Activated T-cell treated with anti-CD3 and anti-CD28 coated beads, Interleukin-2, amount 50 U/mL, for 4 hours (primary cell): Measurements from ENCODE around the gene NOD1. TPM values are rescaled to one million over a fixed set of nuclear protein-coding genes. Genes with fewer than 3 reads are reported as not detected.

Source experiments
- ATAC-seq, 2 donors: fragments of 200-7000 bp; cut with Tn5 transposase; one replicate each; pipeline ENCODE4 v1.10.0; 2021
- DNase-seq: peaks from one replicate; pipeline ENCODE4 v3.0.0-alpha.2; 2020
- H3K27me3 Mint-ChIP-seq: one replicate; pipeline ENCODE4 v1.8.0; 2021; ENCODE audit warnings: low read depth, mixed read lengths
- H3K36me3 Mint-ChIP-seq: one replicate; pipeline ENCODE4 v1.8.0; 2022; ENCODE audit warnings: mixed read lengths; ENCODE audit not compliant: insufficient read depth
- H3K4me1 Mint-ChIP-seq: one replicate; pipeline ENCODE4 v1.8.0; 2021; ENCODE audit warnings: low read depth, mixed read lengths
- H3K4me3 Mint-ChIP-seq: one replicate; pipeline ENCODE4 v1.8.0; 2021; ENCODE audit warnings: mild to moderate bottlenecking, moderate library complexity, mixed read lengths
- H3K9me3 Mint-ChIP-seq: one replicate; pipeline ENCODE4 v1.8.0; 2021; ENCODE audit warnings: mixed read lengths
- total RNA-seq, 3 donors: library from RNA; stranded (reverse); gene quantifications; one replicate each; pipeline ENCODE4 v1.2.1, GENCODE V29; 2021

The NOD1 gene
- total RNA-seq, 3 donors from 2014 or later, result 4.1 to 5.4 (median 4.6) TPM

- Mint-ChIP-seq H3K4me1 (no peaks in the 10 kb centered on the region), H3K4me3 (no peak overlapping the region), H3K9me3 (no peaks in the 10 kb centered on the region), H3K36me3 (no peaks in the 10 kb centered on the region), H3K27me3 (no peaks in the 10 kb centered on the region)
- DNase-seq, result no peak
- no peak for ATAC-seq
Observed at GRCh38 chr7:30380294-30380693, 98.3 kb downstream of the NOD1 start.

GRCh38 chr7:30379741-30380140, 98.8 kb downstream of the NOD1 start:
- ATAC-seq (no peak), DNase-seq (no peak)
- Mint-ChIP-seq H3K27me3 (no peaks in the 10 kb centered on the region), H3K4me1 (no peaks in the 10 kb centered on the region), H3K36me3 (no peaks in the 10 kb centered on the region), H3K9me3 (no peaks in the 10 kb centered on the region), H3K4me3 (no peak overlapping the region)

- Mint-ChIP-seq H3K4me1 (no peaks in the 10 kb centered on the region), H3K27me3 (no peaks in the 10 kb centered on the region), H3K36me3 (no peaks in the 10 kb centered on the region), H3K4me3 (no peak overlapping the region), H3K9me3 (no peaks in the 10 kb centered on the region)
- no peak for ATAC-seq
- no peak for DNase-seq
Observed at GRCh38 chr7:30379131-30379530, 99.5 kb downstream of the NOD1 start.

- H3K27me3 Mint-ChIP-seq, result no peaks in the 10 kb centered on the region
- H3K9me3 Mint-ChIP-seq, result no peaks in the 10 kb centered on the region
- H3K36me3 Mint-ChIP-seq, result no peaks in the 10 kb centered on the region
- no peak overlapping the region for H3K4me3 Mint-ChIP-seq
- no peak for DNase-seq
- no peak for ATAC-seq
- no peaks in the 10 kb centered on the region for H3K4me1 Mint-ChIP-seq
Observed at GRCh38 chr7:30378275-30378674, 100.3 kb downstream of the NOD1 start.

Other genes with a start within 250 kb of the NOD1 start
- gene ZNRF2, start 194.2 kb downstream of the NOD1 start, total RNA-seq, result 1 to 10 TPM; 8.0 to 9.4 (median 8.3) TPM
- gene GGCT, start 26.0 kb upstream of the NOD1 start, total RNA-seq, result 10 to 100 TPM; 66.0 to 75.5 (median 67.5) TPM
- 100 to 1,000 TPM; 366 to 488 (median 410) TPM for gene GARS1, start 116.1 kb upstream of the NOD1 start, total RNA-seq
- not detected for gene CRHR2, start 203.7 kb upstream of the NOD1 start, total RNA-seq